ENCODE data around the gene MINK1.

DNA sequence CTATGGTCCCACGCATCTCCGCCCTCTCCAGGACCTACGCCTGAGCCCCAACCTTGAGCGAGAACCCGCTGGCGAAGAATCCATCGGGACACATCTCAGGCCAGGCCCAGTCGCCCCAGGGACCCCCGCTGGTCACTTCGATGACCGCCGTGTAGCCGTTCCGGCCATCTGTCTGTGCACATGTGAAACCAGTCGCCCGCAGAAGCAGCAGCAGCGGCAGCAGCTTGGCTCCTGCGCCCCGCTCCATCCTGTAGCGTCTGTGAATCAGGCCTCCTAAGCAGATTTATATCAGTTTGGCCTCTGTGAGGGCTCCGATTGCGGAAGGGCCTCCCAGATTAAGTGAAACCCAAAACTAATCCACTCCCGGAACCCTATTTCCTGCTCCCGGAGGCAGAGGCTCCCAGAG lies 47.0 kb upstream of the MINK1 start, which contains the start of gene VMO1:
- TF ChIP-seq, protein P1, sequence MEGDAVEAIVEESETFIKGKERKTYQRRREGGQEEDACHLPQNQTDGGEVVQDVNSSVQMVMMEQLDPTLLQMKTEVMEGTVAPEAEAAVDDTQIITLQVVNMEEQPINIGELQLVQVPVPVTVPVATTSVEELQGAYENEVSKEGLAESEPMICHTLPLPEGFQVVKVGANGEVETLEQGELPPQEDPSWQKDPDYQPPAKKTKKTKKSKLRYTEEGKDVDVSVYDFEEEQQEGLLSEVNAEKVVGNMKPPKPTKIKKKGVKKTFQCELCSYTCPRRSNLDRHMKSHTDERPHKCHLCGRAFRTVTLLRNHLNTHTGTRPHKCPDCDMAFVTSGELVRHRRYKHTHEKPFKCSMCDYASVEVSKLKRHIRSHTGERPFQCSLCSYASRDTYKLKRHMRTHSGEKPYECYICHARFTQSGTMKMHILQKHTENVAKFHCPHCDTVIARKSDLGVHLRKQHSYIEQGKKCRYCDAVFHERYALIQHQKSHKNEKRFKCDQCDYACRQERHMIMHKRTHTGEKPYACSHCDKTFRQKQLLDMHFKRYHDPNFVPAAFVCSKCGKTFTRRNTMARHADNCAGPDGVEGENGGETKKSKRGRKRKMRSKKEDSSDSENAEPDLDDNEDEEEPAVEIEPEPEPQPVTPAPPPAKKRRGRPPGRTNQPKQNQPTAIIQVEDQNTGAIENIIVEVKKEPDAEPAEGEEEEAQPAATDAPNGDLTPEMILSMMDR (IDR thresholded peaks at IDR 0.05), result no peak
- TF ChIP-seq ZFX (IDR thresholded peaks at IDR 0.05; ENCODE audit: borderline replicate concordance), result no peak

Measured in 22Rv1 (cell line).